ENCODE measurements around the gene KIRREL3.

Gene KIRREL3

GRCh38 chr11:126901783-126902182 is 98.8 kb downstream of the KIRREL3 start:
- DNase-seq = no peak

GRCh38 chr11:126899961-126900748 is 100.4 kb downstream of the KIRREL3 start:
- no peak for DNase-seq

- DNase-seq = no peak
These were observed 101.8 kb downstream of the KIRREL3 start for GRCh38 chr11:126898802-126899201.

GRCh38 chr11:126897430-126897829 is 103.1 kb downstream of the KIRREL3 start:
- no peak for DNase-seq

- DNase-seq = no peak
These were observed 104.5 kb downstream of the KIRREL3 start for GRCh38 chr11:126896025-126896424.

GRCh38 chr11:126893796-126894195 is 106.8 kb downstream of the KIRREL3 start:
- no peak for DNase-seq

- no peak for DNase-seq
These were observed 107.8 kb downstream of the KIRREL3 start for GRCh38 chr11:126892756-126893155.

- DNase-seq = no peak
These were observed 108.9 kb downstream of the KIRREL3 start for GRCh38 chr11:126891556-126892217.

GRCh38 chr11:126890561-126890960 is 110.0 kb downstream of the KIRREL3 start:
- no peak for DNase-seq

GRCh38 chr11:126888115-126888712 is 112.4 kb downstream of the KIRREL3 start:
- DNase-seq = no peak

GRCh38 chr11:126886636-126887035 is 113.9 kb downstream of the KIRREL3 start:
- DNase-seq = no peak

- no peak for DNase-seq
These were observed 114.5 kb downstream of the KIRREL3 start for GRCh38 chr11:126886085-126886484.

- DNase-seq = no peak
These were observed 116.0 kb downstream of the KIRREL3 start for GRCh38 chr11:126884594-126884993.

- no peak for DNase-seq
These were observed 116.4 kb downstream of the KIRREL3 start for GRCh38 chr11:126884192-126884591.

- no peak for DNase-seq
These were observed 119.7 kb downstream of the KIRREL3 start for GRCh38 chr11:126880872-126881271.

GRCh38 chr11:126879516-126879915 is 121.1 kb downstream of the KIRREL3 start:
- no peak for DNase-seq

- DNase-seq = no peak
These were observed 121.6 kb downstream of the KIRREL3 start for GRCh38 chr11:126878913-126879482.

GRCh38 chr11:126874831-126875230 is 125.7 kb downstream of the KIRREL3 start:
- no peak for DNase-seq

GRCh38 chr11:126874276-126874675 is 126.3 kb downstream of the KIRREL3 start:
- DNase-seq = no peak

GRCh38 chr11:126871792-126872191 is 128.8 kb downstream of the KIRREL3 start:
- DNase-seq = no peak

GRCh38 chr11:126870021-126870420 is 130.5 kb downstream of the KIRREL3 start:
- DNase-seq = no peak

GRCh38 chr11:126868741-126869140 is 131.8 kb downstream of the KIRREL3 start:
- no peak for DNase-seq

GRCh38 chr11:126864934-126865333 is 135.6 kb downstream of the KIRREL3 start:
- DNase-seq = no peak
